Activated CD4-positive, alpha-beta T cell treated with anti-CD3 and anti-CD28 coated beads, Interleukin-2, amount 50 U/mL, for 16 hours (primary cell): Measurements from ENCODE around the gene CDKN2A.

Experiments
- DNase-seq: peaks from one replicate; pipeline ENCODE4 v3.0.0-alpha.2; 2020

The CDKN2A gene

DNA sequence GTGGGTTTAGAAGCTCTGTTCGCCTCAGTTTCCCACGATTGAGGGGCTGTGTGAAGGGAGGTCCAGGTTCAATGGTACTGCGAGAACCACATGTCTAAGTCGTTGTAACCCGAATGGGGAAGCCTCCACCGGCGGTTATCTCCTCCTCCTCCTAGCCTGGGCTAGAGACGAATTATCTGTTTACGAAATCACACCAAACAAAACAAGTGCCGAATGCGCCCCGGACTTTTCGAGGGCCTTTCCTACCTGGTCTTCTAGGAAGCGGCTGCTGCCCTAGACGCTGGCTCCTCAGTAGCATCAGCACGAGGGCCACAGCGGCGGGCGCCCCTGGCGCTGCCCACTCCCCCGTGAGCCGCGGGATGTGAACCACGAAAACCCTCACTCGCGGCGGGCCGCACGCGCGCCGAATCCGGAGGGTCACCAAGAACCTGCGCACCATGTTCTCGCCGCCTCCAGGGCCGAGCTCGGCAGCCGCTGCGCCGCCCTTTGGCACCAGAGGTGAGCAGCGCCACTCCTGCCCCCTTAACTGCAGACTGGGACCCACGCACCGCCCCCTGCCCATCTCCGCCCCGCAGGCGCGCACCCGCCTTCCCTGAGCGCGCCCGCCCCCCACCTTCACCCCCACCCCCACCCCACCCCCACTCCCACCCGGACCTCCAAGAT is at the start of gene CDKN2A:
TSS of gene CDKN2A (minus strand) at position 500 of the 663 bp plus-strand sequence.
- peak; percentile 44 for DNase-seq

DNA sequence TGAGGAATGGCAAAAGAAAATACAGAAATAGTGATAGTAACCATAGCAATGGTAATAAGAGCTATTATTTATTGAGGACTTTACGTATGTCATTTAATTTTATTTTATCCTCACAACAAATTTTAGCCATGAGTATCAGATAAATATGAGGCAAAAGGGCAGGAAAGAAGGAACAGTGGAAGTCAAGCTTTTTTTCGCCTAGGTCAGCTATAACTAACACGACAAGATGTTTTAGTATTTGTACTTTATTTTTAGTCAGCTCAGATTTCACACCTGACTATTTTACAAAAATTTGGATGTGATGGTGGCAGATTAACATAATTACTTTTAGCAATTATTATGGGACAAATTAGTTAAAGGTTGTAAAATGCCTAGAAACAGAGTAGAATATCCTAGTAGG is 49.7 kb upstream of the CDKN2A start:
- DNase-seq, result no peak

DNA sequence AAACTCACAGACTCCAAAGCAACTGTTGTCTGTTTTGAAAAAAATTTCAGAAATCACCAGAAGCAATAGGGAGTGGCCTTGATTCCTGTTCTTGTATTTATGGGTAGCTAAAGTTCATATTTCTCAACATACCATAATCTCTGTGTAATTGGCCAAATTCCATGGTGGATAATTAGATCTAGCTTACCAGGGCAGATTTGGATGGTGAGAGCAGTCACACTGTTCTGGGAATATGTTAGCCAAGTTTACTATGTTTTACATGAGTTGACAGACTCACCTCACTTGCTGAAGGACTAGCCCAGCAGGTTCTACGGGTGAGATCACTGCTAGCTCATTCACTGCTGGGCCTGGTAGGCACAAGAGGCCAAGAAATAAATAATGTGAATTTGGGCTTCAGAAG is 47.6 kb upstream of the CDKN2A start:
- DNase-seq, result no peak

DNA sequence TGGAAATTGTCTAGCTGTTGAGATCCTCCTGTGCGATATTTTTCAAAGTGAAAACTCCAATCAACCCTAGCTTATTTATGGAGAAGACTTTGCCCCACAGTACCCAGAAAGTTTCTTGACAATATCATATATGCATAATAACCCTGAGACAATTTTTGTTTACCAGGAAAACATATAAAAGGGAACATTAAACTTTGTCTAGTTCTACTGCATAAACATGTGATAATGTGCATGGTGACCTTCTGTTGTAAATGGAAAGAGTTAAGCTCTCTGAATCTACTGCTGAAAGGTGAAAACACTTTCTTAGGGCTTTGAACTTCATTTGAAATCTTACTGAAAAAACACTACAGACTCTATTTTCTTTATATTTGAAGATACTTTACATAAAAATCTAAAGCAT is 47.2 kb upstream of the CDKN2A start:
- no peak for DNase-seq

DNA sequence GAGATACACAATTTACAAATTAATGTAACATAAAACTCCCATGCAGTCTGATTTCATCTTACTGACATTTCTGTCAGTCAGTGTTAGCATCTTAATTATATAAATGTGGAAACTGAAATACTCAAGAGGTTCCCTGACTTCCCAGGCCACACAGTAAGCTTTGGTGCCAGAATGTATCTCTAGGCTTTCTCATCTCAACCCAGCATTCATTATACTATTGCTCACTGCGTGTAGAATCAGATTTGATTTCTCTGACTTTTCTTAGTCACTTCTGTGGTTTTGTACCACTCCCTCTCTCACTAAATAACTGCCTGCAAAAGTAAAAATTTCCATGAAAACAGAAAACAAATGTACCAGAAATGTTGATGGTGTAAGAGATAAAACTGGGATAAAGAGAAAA is 46.6 kb upstream of the CDKN2A start:
- DNase-seq, result no peak

DNA sequence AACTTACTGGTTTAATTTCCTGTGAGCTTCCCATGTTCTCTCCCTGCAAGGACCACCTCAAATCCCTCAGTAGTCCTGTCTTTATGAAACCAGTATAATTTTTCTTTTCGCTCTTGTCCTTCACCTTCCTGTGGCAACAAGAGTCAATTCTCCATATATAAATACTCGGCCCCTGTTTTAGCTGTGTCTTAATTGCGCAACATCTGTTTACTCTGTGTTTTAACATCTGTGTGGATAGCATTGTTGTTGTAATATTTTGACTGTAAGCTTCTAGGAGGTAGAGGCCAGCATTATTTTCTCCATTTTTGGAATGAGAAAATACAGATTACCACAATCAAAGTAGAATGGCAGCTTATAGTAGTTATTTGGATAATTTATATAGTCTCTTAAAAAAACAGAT is 45.1 kb upstream of the CDKN2A start:
- no peak for DNase-seq

DNA sequence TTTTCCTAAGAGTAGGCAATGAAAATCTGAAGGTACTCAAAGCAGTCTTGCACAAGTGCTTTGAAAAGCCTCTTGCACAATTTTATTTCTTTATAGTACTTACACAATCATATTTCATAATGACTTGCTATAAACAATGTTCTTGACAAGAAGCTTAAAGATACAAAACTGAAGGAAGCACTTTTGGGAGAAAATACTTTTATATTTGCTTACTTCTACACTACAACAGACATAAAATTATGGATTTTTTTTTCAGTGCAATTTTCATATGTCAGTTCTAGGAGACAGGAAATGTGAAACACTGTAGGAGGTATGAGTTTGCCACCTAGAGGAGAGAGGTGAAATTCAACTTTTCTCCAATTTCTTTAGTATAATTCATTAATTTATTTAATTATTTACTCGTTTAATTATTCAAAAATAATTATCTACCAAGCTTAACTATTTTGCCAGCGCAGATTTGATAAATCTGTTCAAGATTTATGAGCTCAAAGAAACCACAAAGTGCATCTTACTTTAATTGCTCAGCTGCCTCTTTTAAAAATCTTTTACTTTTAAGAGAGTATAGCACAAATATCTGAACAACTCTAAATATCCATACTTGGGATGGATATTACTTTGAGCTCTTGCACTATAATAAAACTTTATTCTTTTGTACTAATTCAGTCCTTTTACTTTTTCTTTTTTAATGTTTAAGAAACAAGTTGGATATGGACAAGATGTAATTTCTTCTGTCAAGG is 43.9 kb upstream of the CDKN2A start:
- no peak for DNase-seq

DNA sequence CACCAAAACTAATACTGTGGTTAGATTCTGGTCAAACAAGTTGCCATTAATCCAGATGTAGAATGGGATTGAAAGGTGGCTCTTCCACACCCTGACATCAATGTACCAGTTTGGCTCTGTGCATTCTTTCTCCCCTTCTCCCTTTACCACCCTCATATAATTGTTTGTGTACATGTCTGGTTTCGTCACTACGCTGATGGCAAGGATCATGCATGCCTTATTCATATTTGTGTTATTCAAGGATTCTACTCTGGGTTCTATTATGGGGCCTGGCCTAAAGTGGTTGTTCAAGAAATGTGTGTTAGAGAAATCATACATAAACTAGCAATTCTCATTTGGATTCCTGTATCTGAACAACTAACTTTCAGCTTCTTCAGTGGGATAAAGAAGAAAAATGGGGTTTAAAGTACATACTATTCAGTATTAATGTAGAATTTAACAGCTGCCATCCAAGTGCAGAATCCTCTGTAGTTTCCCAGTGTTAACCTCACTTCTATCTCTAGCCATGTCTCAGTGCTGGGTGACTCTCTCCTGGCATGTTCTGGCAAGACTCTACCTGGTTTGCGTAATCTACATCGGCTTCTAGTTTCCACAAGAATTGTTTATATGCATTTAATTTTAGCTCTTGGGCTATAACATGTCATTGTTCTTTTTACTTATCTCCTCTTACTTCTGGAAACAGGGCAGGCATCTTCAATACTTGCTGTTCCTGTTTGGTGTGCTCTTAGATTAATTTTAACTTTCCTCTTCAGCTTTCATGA is 42.9 kb upstream of the CDKN2A start:
- DNase-seq, result no peak

DNA sequence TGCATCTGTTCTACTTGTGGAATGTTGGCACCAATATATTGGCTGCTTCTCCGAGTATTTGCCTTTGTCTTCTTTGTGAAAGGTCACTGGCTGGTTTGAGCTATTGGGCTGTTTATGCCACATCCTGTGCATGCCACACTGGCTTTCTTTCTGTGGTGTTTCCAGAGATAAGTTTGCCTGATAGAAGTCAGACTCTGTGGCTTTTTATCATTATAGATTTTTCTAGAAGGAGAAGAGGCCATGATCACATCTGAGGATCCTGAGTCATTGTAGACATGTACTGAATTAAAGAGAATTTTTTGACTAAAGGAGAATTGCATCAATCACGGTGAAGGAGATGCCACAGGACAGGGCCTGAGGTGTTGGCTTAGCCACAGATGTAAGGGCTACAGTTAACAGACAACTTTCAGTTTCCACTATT is 41.4 kb upstream of the CDKN2A start:
- DNase-seq, result peak; percentile 16

DNA sequence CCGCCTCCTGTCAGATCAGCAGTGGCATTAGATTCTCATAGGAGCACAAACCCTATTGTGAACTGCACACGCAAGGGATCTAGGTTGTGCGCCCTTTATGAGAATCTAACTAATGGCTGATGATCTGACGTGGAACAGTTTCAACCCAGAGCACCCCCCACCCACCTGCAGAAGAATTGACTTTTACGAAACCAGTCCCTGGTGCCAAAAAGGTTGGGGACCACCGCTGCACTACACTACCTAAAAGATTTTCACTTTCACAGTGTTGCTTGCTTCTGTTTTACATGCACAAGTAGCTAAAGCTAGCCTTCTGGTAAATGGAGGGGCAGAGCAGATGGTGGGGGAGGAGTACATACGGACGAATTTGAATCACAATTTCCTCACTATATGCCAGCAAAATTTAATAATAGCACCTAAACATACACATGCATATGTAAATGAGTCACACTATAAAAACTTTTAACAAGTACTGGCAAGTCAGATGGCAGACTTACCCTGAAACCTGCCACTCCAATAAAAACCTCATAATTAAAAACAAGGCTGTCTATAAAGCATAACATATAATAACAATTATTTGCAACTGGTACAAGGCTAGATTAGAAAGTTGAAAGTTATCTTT is 38.9 kb upstream of the CDKN2A start:
- no peak for DNase-seq

DNA sequence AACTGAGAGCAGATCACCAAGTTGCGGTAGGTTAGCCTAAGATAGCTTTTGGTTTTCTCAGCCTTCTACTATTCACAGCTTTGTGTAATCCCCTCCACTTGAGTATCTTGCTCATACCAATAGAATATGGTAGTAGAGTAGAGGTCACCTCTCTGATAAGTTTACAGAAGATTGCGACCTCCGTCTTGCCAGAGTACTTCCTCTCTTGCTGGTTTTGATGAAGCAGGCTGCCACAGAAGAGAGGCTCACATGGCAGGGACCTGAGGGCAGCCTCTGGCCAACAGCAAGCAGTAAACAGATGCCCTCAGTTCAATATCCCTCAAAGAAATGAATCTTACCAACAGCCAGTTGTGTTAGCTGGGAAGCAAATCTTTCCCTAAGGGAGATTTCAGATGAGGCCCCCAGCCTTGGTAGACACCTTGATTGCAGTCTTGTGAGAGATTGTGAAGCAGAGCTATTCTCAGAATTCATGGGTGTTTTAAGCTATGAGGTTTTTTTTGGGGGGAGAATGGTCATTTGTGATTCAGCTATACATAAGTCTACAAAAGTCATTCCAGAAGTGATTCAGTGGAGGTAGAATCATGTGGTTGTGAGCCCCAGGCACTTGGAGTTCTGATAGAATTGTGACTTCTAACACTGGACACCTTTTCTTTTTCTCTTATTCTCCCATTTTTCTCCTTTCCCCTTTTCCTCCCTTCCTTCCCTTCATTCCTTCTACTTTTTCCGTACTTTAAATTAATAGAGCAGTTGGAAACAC is 37.6 kb upstream of the CDKN2A start:
- no peak for DNase-seq

DNA sequence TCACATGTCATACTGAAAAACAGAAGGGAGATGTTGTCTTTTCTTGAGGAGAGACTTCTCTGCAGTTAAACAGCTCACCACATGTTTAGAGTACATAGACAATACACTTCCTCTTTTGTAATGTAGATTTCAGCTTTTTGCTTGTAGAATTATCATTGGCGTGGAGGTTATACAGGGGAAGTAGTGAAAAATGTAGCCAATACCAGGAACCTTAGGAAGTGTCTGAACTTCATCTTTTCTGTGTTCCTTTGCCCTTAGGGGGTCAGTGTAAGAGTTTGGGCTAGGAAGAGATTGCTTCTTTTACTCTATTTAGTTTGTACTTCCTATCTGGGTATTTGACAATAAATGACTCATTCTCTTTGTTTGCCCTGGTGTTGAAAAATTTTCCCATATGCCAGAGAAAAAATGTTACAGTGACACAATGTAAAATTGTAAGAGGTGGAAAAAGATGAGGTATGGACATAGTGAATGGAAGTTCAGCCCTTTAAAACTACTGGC is 36.0 kb upstream of the CDKN2A start:
- DNase-seq, result no peak

DNA sequence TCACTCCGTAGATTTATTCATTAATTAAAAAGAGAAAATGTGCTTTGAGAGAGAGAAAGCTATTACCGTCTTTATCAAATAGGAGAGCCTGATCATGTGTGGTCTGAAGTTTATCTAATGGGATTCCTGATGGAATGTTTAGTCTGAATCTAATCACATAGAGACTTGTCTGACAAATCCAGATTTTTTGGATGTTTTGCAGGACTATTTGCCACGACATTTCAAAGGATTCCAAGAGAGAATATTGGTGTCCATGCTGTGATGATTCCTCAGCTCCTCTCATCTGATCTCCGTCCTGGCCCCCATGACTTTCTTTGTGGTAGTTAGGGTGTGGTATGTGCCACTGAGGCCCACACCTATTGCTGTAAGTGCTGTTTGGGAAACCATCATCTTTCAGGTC is 35.0 kb upstream of the CDKN2A start:
- no peak for DNase-seq

DNA sequence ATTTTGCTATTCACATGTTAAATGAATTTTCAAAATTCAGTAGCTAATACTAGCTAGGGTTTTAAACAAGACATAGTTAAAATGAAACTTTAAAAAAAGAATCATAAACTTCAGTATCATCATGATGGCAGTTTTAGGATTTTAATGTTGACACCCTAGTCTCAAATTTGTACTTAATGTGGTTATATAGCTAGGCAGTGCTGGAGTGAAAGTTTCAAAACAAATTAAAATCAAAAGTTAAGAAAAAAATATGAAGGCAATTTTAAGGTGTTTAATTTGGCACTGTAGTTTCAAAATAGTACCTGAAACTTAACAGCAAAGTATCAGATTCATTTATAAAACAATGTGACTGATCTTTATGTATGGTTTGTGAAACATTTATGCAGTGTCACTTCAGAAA is 34.2 kb upstream of the CDKN2A start:
- DNase-seq, result no peak

DNA sequence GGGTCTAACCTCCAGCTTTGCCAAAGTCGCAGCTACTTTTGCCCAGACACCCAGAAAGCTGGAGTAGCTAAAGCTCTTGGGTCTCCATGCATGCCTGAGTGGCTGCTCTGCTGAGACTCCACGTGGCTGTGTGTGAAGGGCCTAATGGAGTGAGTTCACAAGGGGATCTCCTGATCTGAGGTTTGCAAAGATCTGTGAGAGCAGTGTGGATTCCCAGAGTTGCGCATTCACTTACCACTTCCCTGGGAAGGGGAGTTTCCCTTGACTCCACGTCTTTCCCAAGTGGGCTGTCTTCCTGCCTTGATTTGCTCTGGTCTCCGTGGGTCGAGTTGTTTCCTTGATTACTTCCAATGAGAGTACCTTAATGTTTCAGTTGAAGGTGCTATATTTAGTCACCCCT is 32.5 kb upstream of the CDKN2A start:
- DNase-seq, result no peak

DNA sequence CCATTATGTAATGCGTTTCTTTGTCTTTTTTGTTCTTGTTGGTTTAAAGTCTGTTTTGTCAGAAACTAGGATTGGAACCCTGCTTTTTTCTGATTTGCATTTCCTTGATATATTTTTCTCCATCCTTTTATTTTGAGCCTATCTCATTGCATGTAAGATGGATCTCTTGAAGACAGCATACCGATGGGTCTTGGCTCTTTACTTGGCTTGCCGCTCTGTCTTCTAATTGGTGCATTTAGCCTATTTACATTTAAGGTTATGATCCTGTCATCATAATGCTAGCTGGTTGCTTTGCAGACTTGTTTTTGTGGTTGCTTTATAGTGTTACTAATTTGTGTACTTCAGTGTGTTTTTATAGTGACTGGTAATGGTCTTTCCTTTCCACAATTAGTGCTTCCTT is 28.2 kb upstream of the CDKN2A start:
- no peak for DNase-seq

DNA sequence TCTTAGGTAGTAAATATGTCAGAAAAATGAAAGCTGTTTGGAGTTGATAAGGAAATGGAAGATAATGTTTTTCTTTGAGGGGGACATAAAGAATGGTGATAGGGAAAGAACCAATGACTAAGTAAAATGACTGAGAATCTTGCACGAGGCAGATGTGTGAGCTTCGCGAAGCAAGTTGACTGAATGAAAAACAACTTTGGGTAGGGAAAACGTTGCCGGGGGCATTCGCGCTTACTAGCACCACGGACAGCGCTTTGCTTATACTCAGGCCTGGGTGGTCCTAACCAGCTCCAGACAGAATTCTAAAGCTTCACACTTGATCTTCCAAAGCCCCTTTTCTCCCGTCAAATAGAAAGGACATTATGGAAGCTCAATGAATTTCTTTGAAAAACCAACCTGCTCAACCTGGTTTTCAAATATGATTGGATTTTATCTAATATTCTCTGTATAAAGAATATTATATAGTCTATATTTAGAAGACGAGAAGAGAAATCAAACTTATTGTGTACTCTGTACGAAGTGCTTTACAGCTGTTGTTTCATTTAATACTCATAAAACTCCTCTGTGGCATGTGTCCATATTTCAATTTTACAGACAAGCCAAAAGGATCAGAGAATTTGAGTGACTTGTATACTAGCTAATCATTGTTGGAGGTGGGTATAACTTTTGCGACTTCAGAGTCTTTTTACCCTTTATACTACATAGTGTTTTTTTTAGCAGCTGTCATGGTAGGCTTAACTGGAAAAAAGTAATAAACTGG is 16.9 kb upstream of the CDKN2A start:
- DNase-seq, result no peak

DNA sequence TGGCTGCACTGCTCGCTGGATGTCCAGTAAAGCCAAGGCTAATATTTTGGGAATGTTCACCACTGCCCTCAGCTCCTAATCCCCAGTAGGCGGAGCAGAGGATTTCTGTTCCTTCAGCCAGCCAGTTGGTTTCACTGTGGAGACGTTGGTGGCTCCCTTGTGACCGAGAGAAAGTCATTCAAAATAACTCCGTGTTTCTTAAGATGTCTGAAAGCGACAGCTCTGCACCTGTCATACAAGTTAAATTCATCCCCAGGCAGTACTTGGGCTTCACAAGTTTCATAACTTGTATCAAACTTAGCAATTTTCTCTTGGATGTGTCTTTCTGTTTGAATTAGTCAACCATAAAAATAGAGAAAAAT is 15.3 kb upstream of the CDKN2A start:
- no peak for DNase-seq

DNA sequence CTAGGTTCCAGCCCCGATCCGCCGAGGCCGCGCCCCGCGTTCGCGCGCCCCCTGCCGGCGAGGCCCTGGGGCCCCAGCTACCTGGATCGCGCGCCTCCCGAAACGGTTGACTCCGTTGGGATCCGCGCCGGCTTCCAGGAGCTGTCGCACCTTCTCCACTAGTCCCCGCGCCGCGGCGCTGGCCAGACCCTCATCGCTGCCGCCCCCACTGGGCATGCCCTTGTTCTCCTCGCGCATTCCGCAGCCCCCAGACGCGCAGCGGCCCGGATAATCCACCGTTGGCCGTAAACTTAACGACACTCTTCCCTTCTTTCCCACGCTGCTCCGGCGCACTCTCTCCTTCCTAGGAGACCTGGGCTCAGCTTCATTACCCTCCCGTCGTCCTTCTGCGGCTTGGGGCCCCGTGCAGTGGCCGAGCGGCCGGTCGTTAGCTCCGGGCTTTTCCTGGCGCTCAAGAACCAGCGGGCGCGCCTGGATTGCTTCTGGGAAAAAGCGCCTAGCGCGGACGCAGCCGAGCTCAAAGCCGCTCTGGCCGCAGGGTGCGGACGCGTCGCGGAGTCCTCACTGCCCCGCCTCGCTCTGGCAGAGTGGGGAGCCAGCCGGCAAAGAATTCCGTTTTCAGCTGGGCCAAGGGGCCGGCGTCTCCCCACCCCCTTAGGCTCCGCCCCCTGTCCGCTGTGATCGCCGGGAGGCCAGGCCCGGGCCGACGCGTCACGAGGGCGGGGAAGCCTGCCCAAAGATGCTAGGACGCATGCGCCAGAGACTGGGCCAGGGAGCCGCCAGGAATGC is 14.7 kb upstream of the CDKN2A start, which contains the start of gene CDKN2B:
TSS of gene CDKN2B (minus strand) at position 589 of the 789 bp plus-strand sequence. CDS start at position 237, 352 bp downstream.
- DNase-seq, result peak; percentile 79

DNA sequence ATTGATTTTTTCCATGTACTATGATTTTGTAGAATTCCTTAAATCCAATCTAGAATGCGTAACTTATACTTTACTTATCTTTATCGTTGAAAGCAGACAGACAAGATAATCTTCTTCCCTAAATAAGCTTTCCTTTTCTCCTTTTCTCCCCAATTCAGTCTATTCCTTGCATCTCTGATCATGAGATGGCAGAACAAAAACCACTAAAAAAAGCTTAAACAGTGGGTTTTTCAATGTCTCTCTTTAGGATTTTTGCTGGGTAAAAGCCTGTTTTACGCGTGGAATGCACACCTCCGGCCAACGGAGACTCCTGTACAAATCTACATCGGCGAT is 14.2 kb upstream of the CDKN2A start:
- no peak for DNase-seq
